BE2C (cell line): ENCODE data around the gene KRTAP10-6.

Experiments
- DNase-seq: peaks from one replicate; pipeline ENCODE4 v3.0.0-alpha.2; 2020
- H3K27me3 ChIP-seq: fragments of 250-450 bp; sonication (Bioruptor Pico); 2 replicates; pipeline ENCODE4 v1.5.1; 2020; ENCODE audit warnings: mild to moderate bottlenecking
- H3K36me3 ChIP-seq: fragments of 250-450 bp; sonication (Bioruptor Pico); 2 replicates; pipeline ENCODE4 v1.5.1; 2020; ENCODE audit warnings: mild to moderate bottlenecking
- H3K4me1 ChIP-seq: fragments of 250-450 bp; sonication (Bioruptor Pico); 2 replicates; pipeline ENCODE4 v1.5.1; 2020
- H3K4me3 ChIP-seq: 2 replicates; pipeline ENCODE4 v1.5.1; 2011; ENCODE audit warnings: low read depth, low read length
- H3K9me3 ChIP-seq: fragments of 250-450 bp; sonication (Bioruptor Pico); 2 replicates; pipeline ENCODE4 v1.5.1; 2020
- CTCF ChIP-seq: IDR thresholded peaks from 2 replicates; pipeline ENCODE4 v1.5.1; 2012; ENCODE audit warnings: mild to moderate bottlenecking, low read depth, low read length

Gene KRTAP10-6

GRCh38 chr21:44618504-44618903 is 26.2 kb upstream of the KRTAP10-6 start:
- H3K4me1 ChIP-seq, result no peaks in the 10 kb centered on the region
- H3K4me3 ChIP-seq, result no peak overlapping the region
- no peaks in the 10 kb centered on the region for H3K36me3 ChIP-seq
- peak; percentile 10; the same call in 1 of the 2 replicates for TF ChIP-seq CTCF
- no peaks in the 10 kb centered on the region for H3K9me3 ChIP-seq
- H3K27me3 ChIP-seq, result peaks cover 11% of the 10 kb centered on the region
- DNase-seq, result no peak

- TF ChIP-seq CTCF, result no peak
- Histone ChIP-seq H3K27me3 (peaks cover 11% of the 10 kb centered on the region), H3K4me1 (no peaks in the 10 kb centered on the region), H3K9me3 (no peaks in the 10 kb centered on the region), H3K4me3 (no peak overlapping the region), H3K36me3 (no peaks in the 10 kb centered on the region)
- no peak for DNase-seq
Observed at GRCh38 chr21:44617071-44617501, 24.8 kb upstream of the KRTAP10-6 start.

GRCh38 chr21:44616591-44616926 is 24.3 kb upstream of the KRTAP10-6 start:
- Histone ChIP-seq H3K36me3 (no peaks in the 10 kb centered on the region), H3K4me3 (no peak overlapping the region), H3K9me3 (no peaks in the 10 kb centered on the region), H3K27me3 (peaks cover 11% of the 10 kb centered on the region), H3K4me1 (no peaks in the 10 kb centered on the region)
- no peak for DNase-seq
- no peak for TF ChIP-seq CTCF

- Histone ChIP-seq H3K27me3 (peaks cover 11% of the 10 kb centered on the region), H3K4me3 (no peak overlapping the region), H3K36me3 (no peaks in the 10 kb centered on the region), H3K9me3 (no peaks in the 10 kb centered on the region), H3K4me1 (no peaks in the 10 kb centered on the region)
- TF ChIP-seq CTCF, result no peak
- DNase-seq, result no peak
Observed at GRCh38 chr21:44615911-44616590, 23.7 kb upstream of the KRTAP10-6 start.

GRCh38 chr21:44615466-44615865 is 23.2 kb upstream of the KRTAP10-6 start:
- Histone ChIP-seq H3K4me1 (no peaks in the 10 kb centered on the region), H3K36me3 (no peaks in the 10 kb centered on the region), H3K9me3 (no peaks in the 10 kb centered on the region), H3K27me3 (peaks cover 11% of the 10 kb centered on the region), H3K4me3 (no peak overlapping the region)
- no peak for DNase-seq
- no peak for TF ChIP-seq CTCF

GRCh38 chr21:44614961-44615391 is 22.7 kb upstream of the KRTAP10-6 start:
- Histone ChIP-seq H3K4me3 (no peak overlapping the region), H3K9me3 (no peaks in the 10 kb centered on the region), H3K36me3 (no peaks in the 10 kb centered on the region), H3K4me1 (no peaks in the 10 kb centered on the region), H3K27me3 (peaks cover 11% of the 10 kb centered on the region)
- no peak for TF ChIP-seq CTCF
- no peak for DNase-seq
